NCI-H2107 treated with DMSO at 0.1 percent for 48 hours (cell line): ENCODE results near the gene PLEK.
"Not testable (repeated sequence)": the region's sequence is repeated elsewhere in the genome, so short reads cannot be mapped to it uniquely, and the experiment has no call there.

ENCODE experiments used
- DNase-seq: peaks from one replicate; lab custom pipeline; 2025; ENCODE audit not compliant: unreplicated experiment; lab: John Stamatoyannopoulos, UW

PLEK gene

DNA sequence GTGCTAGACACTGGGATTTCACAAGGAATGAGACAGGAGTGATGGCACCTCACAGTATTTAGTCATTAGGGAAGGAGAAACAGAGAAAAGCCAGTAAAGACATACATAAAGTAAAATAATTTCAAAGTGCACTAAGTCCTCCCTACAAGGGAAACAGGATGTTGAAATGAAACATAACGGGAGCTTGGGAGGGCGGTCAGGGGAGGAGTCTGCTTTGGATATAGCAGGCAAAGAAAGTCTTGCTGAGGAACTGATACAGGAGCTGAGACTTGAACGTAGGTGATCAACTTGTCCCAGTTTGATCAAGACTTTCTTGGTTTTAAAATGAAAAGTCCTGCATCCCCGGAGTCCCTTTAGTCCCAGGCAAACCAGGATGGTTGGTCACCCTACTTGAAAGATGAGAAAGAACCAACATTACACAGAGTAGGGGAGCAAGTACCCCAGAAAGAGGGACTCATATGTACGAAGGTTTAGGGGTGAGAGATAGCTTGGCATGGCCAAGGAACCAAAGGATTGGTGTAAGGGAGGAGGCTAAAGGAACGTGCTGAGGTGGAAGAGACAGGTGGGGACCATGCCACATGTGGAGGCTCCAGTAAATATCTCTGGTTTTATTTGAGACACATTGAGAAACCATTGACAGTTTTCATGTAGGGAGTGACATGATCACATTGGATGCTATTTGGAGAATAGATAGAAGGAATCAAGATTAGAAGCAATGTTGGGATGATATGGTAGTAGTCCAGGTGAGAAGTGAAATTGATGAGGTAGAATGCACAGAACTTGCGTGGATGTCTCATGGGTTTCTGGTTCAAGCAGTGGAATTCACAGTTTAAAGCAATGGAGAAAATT, 73.6 kb downstream of the PLEK start:
- no peak for DNase-seq

GRCh38 chr2:68441179-68441993, 76.3 kb downstream of the PLEK start:
- DNase-seq = peak; percentile 84

DNA sequence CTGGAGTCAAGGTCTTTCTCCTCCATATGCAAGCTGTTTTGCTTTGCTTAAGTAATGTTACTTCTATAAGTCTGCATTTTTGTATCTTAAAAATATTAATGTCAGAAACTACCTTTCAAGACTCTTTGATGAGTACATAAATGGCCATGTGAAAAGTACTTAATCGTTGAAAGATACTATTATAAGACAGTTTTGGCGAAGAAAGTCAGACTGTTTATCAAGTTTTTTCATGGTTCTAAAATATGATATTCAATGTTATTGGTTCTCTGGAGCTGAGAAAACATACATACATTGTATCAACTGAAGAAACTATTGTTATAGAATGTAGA, 76.9 kb downstream of the PLEK start:
- no peak for DNase-seq

- not testable (repeated sequence) for DNase-seq
Observed at GRCh38 chr2:68446425-68446824, 81.3 kb downstream of the PLEK start.
